Measurements from ENCODE around the gene PLXNA2.

DNA sequence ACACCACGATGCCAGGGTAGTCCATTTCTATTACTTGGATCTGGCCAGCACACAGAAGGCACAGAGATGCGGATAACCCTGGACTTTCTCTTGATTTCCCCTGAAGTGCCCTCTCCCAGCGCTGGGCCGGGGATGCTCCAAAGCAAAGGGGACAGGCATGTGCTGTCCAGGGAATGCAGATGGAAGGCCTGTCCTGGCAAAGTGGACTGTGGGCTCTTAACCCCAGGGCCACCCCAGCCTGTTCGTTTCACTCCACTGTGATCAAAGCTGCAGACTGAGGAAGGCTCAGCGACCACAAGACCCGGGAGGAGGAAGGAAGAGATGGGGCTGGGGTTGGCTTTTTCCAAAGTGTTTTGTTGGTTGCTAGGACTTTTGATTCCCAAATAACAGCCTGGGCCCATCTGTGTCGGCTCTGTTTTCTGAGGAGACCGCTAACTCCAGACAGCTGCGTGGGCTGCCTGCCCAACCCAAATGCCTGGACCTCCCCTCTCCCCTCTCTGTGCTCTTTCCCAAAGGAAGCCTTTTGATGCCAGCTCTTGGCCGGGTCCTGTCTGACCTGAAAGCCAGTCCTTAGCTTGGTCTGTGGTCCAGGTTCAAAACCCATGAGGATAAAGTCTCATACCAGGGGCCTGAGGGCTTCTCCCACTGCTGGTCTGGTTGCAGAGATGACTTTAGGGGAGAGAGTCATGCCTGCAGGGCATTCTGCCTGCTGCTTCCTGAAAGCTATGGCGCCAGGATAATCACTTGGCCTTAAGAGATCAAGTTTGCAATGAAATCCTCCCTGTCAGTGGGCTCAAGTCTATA is 213.7 kb downstream of the PLXNA2 start:
- TF ChIP-seq, protein P1, sequence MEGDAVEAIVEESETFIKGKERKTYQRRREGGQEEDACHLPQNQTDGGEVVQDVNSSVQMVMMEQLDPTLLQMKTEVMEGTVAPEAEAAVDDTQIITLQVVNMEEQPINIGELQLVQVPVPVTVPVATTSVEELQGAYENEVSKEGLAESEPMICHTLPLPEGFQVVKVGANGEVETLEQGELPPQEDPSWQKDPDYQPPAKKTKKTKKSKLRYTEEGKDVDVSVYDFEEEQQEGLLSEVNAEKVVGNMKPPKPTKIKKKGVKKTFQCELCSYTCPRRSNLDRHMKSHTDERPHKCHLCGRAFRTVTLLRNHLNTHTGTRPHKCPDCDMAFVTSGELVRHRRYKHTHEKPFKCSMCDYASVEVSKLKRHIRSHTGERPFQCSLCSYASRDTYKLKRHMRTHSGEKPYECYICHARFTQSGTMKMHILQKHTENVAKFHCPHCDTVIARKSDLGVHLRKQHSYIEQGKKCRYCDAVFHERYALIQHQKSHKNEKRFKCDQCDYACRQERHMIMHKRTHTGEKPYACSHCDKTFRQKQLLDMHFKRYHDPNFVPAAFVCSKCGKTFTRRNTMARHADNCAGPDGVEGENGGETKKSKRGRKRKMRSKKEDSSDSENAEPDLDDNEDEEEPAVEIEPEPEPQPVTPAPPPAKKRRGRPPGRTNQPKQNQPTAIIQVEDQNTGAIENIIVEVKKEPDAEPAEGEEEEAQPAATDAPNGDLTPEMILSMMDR (IDR thresholded peaks at IDR 0.05 in 2 of 3, conservative IDR thresholded peaks at IDR 0.05 in 1 of 3; ENCODE audit: borderline replicate concordance in 1 of 3, insufficient read depth in 1 of 3, low read depth in 2 of 3, low read length in 2 of 3) = no peak
- TF ChIP-seq, protein P2, sequence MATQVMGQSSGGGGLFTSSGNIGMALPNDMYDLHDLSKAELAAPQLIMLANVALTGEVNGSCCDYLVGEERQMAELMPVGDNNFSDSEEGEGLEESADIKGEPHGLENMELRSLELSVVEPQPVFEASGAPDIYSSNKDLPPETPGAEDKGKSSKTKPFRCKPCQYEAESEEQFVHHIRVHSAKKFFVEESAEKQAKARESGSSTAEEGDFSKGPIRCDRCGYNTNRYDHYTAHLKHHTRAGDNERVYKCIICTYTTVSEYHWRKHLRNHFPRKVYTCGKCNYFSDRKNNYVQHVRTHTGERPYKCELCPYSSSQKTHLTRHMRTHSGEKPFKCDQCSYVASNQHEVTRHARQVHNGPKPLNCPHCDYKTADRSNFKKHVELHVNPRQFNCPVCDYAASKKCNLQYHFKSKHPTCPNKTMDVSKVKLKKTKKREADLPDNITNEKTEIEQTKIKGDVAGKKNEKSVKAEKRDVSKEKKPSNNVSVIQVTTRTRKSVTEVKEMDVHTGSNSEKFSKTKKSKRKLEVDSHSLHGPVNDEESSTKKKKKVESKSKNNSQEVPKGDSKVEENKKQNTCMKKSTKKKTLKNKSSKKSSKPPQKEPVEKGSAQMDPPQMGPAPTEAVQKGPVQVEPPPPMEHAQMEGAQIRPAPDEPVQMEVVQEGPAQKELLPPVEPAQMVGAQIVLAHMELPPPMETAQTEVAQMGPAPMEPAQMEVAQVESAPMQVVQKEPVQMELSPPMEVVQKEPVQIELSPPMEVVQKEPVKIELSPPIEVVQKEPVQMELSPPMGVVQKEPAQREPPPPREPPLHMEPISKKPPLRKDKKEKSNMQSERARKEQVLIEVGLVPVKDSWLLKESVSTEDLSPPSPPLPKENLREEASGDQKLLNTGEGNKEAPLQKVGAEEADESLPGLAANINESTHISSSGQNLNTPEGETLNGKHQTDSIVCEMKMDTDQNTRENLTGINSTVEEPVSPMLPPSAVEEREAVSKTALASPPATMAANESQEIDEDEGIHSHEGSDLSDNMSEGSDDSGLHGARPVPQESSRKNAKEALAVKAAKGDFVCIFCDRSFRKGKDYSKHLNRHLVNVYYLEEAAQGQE (IDR thresholded peaks at IDR 0.05; ENCODE audit: low read depth) = no peak
- TF ChIP-seq POLR2A (IDR thresholded peaks at IDR 0.05; ENCODE audit: borderline replicate concordance, extremely low read depth, insufficient read depth, insufficient read length) = no peak
- TF ChIP-seq, protein P3, sequence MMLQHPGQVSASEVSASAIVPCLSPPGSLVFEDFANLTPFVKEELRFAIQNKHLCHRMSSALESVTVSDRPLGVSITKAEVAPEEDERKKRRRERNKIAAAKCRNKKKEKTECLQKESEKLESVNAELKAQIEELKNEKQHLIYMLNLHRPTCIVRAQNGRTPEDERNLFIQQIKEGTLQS (IDR thresholded peaks at IDR 0.05) = no peak
- no peak for TF ChIP-seq POLR2AphosphoS5 (IDR thresholded peaks at IDR 0.05; ENCODE audit: low read depth, low read length)
- TF ChIP-seq CEBPB (IDR thresholded peaks at IDR 0.05; ENCODE audit: low read depth) = no peak
- TF ChIP-seq, protein P4, sequence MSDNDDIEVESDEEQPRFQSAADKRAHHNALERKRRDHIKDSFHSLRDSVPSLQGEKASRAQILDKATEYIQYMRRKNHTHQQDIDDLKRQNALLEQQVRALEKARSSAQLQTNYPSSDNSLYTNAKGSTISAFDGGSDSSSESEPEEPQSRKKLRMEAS (IDR thresholded peaks at IDR 0.05) = no peak
- no peak for TF ChIP-seq YY1 (IDR thresholded peaks at IDR 0.05; ENCODE audit: extremely low read depth, insufficient replicate concordance, low read depth, low read length)
- TF ChIP-seq EZH2 (IDR thresholded peaks at IDR 0.05) = no peak
- no peak for TF ChIP-seq EGR1 (IDR thresholded peaks at IDR 0.05; ENCODE audit: low read depth)
- TF ChIP-seq RAD21 (IDR thresholded peaks at IDR 0.05; ENCODE audit: low read depth) = no peak
- TF ChIP-seq, protein P5, sequence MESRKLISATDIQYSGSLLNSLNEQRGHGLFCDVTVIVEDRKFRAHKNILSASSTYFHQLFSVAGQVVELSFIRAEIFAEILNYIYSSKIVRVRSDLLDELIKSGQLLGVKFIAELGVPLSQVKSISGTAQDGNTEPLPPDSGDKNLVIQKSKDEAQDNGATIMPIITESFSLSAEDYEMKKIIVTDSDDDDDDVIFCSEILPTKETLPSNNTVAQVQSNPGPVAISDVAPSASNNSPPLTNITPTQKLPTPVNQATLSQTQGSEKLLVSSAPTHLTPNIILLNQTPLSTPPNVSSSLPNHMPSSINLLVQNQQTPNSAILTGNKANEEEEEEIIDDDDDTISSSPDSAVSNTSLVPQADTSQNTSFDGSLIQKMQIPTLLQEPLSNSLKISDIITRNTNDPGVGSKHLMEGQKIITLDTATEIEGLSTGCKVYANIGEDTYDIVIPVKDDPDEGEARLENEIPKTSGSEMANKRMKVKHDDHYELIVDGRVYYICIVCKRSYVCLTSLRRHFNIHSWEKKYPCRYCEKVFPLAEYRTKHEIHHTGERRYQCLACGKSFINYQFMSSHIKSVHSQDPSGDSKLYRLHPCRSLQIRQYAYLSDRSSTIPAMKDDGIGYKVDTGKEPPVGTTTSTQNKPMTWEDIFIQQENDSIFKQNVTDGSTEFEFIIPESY (IDR thresholded peaks at IDR 0.05; ENCODE audit: extremely low read depth, insufficient replicate concordance, low read length) = no peak
- TF ChIP-seq SRF (IDR thresholded peaks at IDR 0.05; ENCODE audit: low read depth) = no peak

Data from HCT116 (cell line).